ENCODE data around the gene DLG5. TPM values are rescaled to one million over a fixed set of nuclear protein-coding genes. Genes with fewer than 3 reads are reported as not detected.

DLG5 gene
- polyA plus RNA-seq, 1 of the 3 experiments (the other 2 are of a cell fraction), result 31.3 TPM

DNA sequence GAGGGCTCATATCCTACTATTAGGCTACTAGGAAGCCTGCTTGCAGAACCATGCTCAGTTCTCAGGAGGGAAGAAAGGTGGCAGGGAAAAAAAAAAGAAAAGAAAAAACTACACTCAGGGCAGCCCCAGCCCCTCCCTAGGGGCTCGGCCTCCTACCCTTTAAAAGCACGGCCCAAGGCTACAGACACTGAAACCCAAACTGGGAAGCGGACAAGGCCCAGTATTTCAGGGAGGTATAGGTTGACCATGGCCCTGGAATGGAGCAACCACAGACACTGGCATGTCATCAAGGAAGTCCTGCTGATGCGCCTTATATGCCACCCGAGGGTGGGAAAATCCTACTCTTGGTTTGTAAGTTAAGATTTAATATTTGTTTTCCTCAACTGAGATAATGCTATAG, 50.8 kb downstream of the DLG5 start:
- Histone ChIP-seq H3K4me1 (ENCODE audit: control insufficient read depth in 1 of 2, insufficient read depth in 2 of 2, low read depth in 1 of 2, low read length in 1 of 2) (peaks cover 42 to 80% of the 10 kb centered on the region in 2 experiments), H2AFZ (ENCODE audit: low read depth) (no peak overlapping the region), H3K79me2 (ENCODE audit: insufficient read depth) (peaks cover 93% of the 10 kb centered on the region), H3K9ac (no peak overlapping the region), H3F3A (replicated peaks; ENCODE audit: insufficient read depth) (peaks cover 10% of the 10 kb centered on the region), H3K9me3 (no peaks in the 10 kb centered on the region), H3K4me2 (no peak overlapping the region), H3K9me2 (no peaks in the 10 kb centered on the region), H3K36me3 (replicated peaks in 1 of 2; ENCODE audit: control insufficient read depth in 1 of 2, insufficient read depth in 2 of 2, low read length in 1 of 2) (no peaks in the 10 kb centered on the region), H3K4me3 (ENCODE audit: low read depth in 2 of 2, low read length in 1 of 2) (no peak overlapping the region), H3K27ac (ENCODE audit: low read depth in 2 of 2, low read length in 1 of 2) (peak overlapping the region in 1 of 2 experiments; percentile 79; a peak in 2 of 4 replicates), H4K20me1 (ENCODE audit: insufficient read depth) (peaks cover 86% of the 10 kb centered on the region), H3K27me3 (ENCODE audit: insufficient read depth) (no peaks in the 10 kb centered on the region)
- no peak for DNase-seq
- 94% methylated on average over 5 of the region's 5 CpGs for WGBS (ENCODE audit: low lambda C conversion rate)
- POLR2A ChIA-PET, result no interaction called here
- CTCF ChIA-PET, result interaction anchor here (1.4 to 1.5 kb wide), 2 partner anchors 10 to 11 kb away, joined by 3 to 4 read pairs; no protein-coding TSS in a partner anchor
- TF ChIP-seq, protein P1, sequence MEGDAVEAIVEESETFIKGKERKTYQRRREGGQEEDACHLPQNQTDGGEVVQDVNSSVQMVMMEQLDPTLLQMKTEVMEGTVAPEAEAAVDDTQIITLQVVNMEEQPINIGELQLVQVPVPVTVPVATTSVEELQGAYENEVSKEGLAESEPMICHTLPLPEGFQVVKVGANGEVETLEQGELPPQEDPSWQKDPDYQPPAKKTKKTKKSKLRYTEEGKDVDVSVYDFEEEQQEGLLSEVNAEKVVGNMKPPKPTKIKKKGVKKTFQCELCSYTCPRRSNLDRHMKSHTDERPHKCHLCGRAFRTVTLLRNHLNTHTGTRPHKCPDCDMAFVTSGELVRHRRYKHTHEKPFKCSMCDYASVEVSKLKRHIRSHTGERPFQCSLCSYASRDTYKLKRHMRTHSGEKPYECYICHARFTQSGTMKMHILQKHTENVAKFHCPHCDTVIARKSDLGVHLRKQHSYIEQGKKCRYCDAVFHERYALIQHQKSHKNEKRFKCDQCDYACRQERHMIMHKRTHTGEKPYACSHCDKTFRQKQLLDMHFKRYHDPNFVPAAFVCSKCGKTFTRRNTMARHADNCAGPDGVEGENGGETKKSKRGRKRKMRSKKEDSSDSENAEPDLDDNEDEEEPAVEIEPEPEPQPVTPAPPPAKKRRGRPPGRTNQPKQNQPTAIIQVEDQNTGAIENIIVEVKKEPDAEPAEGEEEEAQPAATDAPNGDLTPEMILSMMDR (IDR thresholded peaks at IDR 0.05), result no peak
- TF ChIP-seq TEAD4 (IDR thresholded peaks at IDR 0.05; ENCODE audit: borderline replicate concordance, insufficient read depth) (no peak), GABPA (IDR thresholded peaks at IDR 0.05; ENCODE audit: low read depth) (no peak), GATA2 (CRISPR knock-in tag; IDR thresholded peaks at IDR 0.05) (no peak), MXI1 (IDR thresholded peaks at IDR 0.05; ENCODE audit: low read depth, low read length) (no peak), TCF12 (IDR thresholded peaks at IDR 0.05) (no peak), POLR2AphosphoS5 (IDR thresholded peaks at IDR 0.05; ENCODE audit: low read depth, low read length) (no peak), NRF1 (IDR thresholded peaks at IDR 0.05; ENCODE audit: low read depth, low read length) (no peak), FOXJ3 (CRISPR knock-in tag; IDR thresholded peaks at IDR 0.05) (no peak), FOSL2 (IDR thresholded peaks at IDR 0.05; ENCODE audit: borderline replicate concordance, low read depth) (no peak), RFX5 (IDR thresholded peaks at IDR 0.05; ENCODE audit: low read length) (no peak), ELF1 (IDR thresholded peaks at IDR 0.05) (no peak)
- TF ChIP-seq, protein P2, sequence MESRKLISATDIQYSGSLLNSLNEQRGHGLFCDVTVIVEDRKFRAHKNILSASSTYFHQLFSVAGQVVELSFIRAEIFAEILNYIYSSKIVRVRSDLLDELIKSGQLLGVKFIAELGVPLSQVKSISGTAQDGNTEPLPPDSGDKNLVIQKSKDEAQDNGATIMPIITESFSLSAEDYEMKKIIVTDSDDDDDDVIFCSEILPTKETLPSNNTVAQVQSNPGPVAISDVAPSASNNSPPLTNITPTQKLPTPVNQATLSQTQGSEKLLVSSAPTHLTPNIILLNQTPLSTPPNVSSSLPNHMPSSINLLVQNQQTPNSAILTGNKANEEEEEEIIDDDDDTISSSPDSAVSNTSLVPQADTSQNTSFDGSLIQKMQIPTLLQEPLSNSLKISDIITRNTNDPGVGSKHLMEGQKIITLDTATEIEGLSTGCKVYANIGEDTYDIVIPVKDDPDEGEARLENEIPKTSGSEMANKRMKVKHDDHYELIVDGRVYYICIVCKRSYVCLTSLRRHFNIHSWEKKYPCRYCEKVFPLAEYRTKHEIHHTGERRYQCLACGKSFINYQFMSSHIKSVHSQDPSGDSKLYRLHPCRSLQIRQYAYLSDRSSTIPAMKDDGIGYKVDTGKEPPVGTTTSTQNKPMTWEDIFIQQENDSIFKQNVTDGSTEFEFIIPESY (IDR thresholded peaks at IDR 0.05; ENCODE audit: borderline replicate concordance, low read depth), result no peak
- TF ChIP-seq, protein P3, sequence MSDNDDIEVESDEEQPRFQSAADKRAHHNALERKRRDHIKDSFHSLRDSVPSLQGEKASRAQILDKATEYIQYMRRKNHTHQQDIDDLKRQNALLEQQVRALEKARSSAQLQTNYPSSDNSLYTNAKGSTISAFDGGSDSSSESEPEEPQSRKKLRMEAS (IDR thresholded peaks at IDR 0.05; ENCODE audit: low read depth), result no peak

DNA sequence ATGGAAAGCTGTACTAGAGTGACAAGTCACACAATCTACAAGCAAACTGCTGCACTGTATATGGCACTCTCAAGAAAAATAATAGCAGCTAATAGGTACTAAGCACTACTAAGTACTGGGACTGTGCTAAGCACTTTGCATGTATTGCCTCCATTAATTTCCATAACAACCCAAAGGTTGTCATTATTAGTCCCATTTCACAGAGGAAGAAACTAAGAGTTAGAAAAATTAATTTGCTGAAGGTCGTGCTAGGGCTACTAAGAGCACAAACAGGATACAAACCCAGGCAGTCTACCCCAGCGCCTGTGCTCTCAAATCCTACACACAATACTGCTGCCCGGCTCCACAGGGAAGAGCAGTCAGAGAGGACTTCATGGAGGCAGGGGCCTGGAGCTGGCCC, 51.7 kb downstream of the DLG5 start:
- WGBS (ENCODE audit: low lambda C conversion rate), result 93% methylated on average over 3 of the region's 3 CpGs
- Histone ChIP-seq H3K9ac (no peak overlapping the region), H3K27ac (ENCODE audit: low read depth in 2 of 2, low read length in 1 of 2) (peak overlapping the region in 1 of 2 experiments; percentile 79; a peak in 3 of 4 replicates), H3K27me3 (ENCODE audit: insufficient read depth) (no peaks in the 10 kb centered on the region), H3K9me3 (no peaks in the 10 kb centered on the region), H3K9me2 (no peaks in the 10 kb centered on the region), H4K20me1 (ENCODE audit: insufficient read depth) (peaks cover 85% of the 10 kb centered on the region), H3K79me2 (ENCODE audit: insufficient read depth) (peaks cover 91% of the 10 kb centered on the region), H3K4me2 (no peak overlapping the region), H2AFZ (ENCODE audit: low read depth) (no peak overlapping the region), H3K4me1 (ENCODE audit: control insufficient read depth in 1 of 2, insufficient read depth in 2 of 2, low read depth in 1 of 2, low read length in 1 of 2) (peaks cover 49 to 84% of the 10 kb centered on the region in 2 experiments), H3F3A (replicated peaks; ENCODE audit: insufficient read depth) (peaks cover 7% of the 10 kb centered on the region), H3K36me3 (replicated peaks in 1 of 2; ENCODE audit: control insufficient read depth in 1 of 2, insufficient read depth in 2 of 2, low read length in 1 of 2) (no peaks in the 10 kb centered on the region), H3K4me3 (ENCODE audit: low read depth in 2 of 2, low read length in 1 of 2) (no peak overlapping the region)
- TF ChIP-seq FOXM1 (IDR thresholded peaks at IDR 0.05; ENCODE audit: low read depth) (no peak), RAD21 (IDR thresholded peaks at IDR 0.05; ENCODE audit: low read length) (no peak), FOXJ3 (CRISPR knock-in tag; IDR thresholded peaks at IDR 0.05) (no peak)
- ChIA-PET POLR2A (no interaction called here), CTCF (interaction anchor here (1.4 to 1.5 kb wide), 2 partner anchors 11 to 12 kb away, joined by 3 to 4 read pairs; no protein-coding TSS in a partner anchor)
- DNase-seq, result no peak
